Cardiac muscle cell (in vitro differentiated cells and primary cell): ENCODE data around the gene BCAS4. TPM values are rescaled to one million over a fixed set of nuclear protein-coding genes. Genes with fewer than 3 reads are reported as not detected.

Experiments used
- DNase-seq, 2 donors: peaks; one replicate each; pipeline versions ENCODE4 v3.0.0 to v3.0.0-alpha.2; 2010 to 2017; ENCODE audit warnings: low read depth in 1 of 2, low spot score in 1 of 2
- H3K27ac ChIP-seq: fragments of 200-600 bp; sonication (generic); 2 replicates; pipeline ENCODE4 v1.5.1; 2016
- H3K27me3 ChIP-seq: fragments of 200-600 bp; sonication (generic); 2 replicates; pipeline ENCODE4 v1.6.0; 2016; ENCODE audit warnings: control low read depth
- H3K36me3 ChIP-seq: fragments of 200-600 bp; sonication (generic); 2 replicates; pipeline ENCODE4 v1.5.1; 2016; ENCODE audit warnings: control low read depth
- H3K4me1 ChIP-seq: fragments of 200-600 bp; sonication (generic); 2 replicates; pipeline ENCODE4 v1.8.1; 2017; ENCODE audit warnings: low read depth, mild to moderate bottlenecking, mixed run types
- H3K4me3 ChIP-seq: fragments of 200-600 bp; sonication (generic); 2 replicates; pipeline ENCODE4 v1.5.1; 2016; ENCODE audit warnings: mild to moderate bottlenecking
- H3K9me3 ChIP-seq: fragments of 200-600 bp; sonication (generic); 2 replicates; pipeline ENCODE4 v1.5.1; 2017; ENCODE audit warnings: low read depth, mild to moderate bottlenecking, control low read depth
- polyA plus RNA-seq: library from polyadenylated mRNA; unstranded; fragments of >200 nt; fragmentation: Nextera tagmentation; extraction: Ambion mirVana; gene quantifications from 2 replicates; pipeline ENCODE4 v1.2.1, GENCODE V29; 2016
- total RNA-seq: library from RNA; depleted of rRNA; stranded (reverse); fragments of >200 nt; gene quantifications from 2 replicates; pipeline ENCODE4 v1.2.3, GENCODE V29; 2016
- TF ChIP-seq, protein P1 (sequence below): IDR thresholded peaks from 2 replicates; pipeline ENCODE4 v1.5.1; 2012; ENCODE audit warnings: low read depth, mild to moderate bottlenecking, low read length

Gene BCAS4
- total and polyA plus RNA-seq, 2 experiments from 2014 or later, result 16.1 to 26.1 TPM

DNA sequence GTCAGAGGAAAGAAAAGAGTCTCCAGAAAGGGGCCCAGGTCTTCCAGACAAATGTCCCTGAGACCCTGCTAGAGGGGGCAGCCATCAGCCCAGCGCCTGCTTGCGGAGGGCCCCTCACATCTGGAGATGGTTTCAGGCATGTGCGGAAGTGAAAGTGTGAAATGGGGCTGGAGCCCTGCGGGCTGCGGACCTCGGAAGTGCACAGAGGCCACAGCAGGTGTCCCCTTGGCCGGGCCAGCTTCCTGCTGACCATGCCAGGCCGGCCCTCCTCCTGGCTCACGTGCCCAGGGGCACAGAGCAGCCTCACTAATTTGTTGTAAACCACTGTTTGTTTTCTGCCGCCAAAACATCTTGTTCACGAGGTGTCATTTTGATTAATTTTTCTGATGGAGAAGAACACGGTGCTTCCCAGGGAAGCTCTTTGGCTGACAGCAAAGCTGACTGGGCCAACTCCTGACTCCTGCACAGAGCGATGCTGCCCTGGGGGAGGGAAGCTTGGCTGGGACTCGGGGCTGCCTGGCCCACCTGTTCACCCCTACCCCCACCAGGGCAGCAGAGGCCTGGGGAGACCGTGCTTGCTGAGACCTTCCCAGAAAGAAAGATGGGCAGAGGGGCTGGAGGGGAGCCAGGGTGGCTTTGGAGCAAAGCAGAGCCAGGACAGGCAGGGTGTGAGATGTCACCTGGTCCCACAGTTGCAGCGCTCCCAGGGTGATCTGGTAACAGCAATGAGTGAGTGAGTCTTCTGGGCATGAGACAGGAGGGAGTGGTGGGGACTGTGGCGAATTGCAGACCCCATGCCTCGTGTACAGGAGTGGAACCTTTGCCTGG is 54.2 kb downstream of the BCAS4 start:
- TF ChIP-seq, protein P1, sequence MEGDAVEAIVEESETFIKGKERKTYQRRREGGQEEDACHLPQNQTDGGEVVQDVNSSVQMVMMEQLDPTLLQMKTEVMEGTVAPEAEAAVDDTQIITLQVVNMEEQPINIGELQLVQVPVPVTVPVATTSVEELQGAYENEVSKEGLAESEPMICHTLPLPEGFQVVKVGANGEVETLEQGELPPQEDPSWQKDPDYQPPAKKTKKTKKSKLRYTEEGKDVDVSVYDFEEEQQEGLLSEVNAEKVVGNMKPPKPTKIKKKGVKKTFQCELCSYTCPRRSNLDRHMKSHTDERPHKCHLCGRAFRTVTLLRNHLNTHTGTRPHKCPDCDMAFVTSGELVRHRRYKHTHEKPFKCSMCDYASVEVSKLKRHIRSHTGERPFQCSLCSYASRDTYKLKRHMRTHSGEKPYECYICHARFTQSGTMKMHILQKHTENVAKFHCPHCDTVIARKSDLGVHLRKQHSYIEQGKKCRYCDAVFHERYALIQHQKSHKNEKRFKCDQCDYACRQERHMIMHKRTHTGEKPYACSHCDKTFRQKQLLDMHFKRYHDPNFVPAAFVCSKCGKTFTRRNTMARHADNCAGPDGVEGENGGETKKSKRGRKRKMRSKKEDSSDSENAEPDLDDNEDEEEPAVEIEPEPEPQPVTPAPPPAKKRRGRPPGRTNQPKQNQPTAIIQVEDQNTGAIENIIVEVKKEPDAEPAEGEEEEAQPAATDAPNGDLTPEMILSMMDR, result no peak
- no peak for DNase-seq
- no peaks in the 10 kb centered on the region for H3K27me3 ChIP-seq
- H3K9me3 ChIP-seq, result no peaks in the 10 kb centered on the region
- no peaks in the 10 kb centered on the region for H3K4me1 ChIP-seq
- no peak overlapping the region for H3K4me3 ChIP-seq
- H3K27ac ChIP-seq, result no peak overlapping the region
- no peaks in the 10 kb centered on the region for H3K36me3 ChIP-seq

DNA sequence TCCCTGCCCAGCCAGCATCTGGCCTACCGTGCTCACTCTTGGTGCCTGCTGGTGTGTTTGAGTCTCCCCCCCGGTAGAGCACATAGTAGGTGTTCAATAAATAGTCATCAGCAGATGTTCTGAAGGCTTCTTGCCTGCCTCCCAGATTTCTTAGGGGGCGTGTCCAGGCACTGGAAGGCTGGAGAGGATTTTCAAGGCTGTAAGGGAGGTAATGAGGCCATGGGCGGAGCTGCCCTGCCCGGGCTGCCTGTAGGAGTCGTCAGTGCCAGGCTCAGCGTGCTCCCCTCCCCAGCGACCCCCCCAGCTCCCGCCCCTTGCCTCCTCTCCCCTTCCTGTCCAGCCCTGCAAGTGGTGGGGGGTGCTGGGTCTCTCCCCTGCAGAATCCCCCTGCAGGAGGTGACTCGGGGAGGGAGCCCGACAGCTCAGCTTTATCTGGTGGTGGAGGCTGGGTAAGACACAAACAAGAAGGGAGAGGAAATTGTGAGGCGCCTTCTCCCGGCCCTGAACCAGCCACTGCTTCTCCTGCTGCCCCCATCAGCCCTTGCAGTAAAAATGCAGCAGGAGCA is 55.9 kb downstream of the BCAS4 start:
- Histone ChIP-seq H3K9me3 (no peaks in the 10 kb centered on the region), H3K27ac (no peak overlapping the region), H3K4me1 (no peaks in the 10 kb centered on the region), H3K27me3 (no peaks in the 10 kb centered on the region), H3K4me3 (no peak overlapping the region), H3K36me3 (no peaks in the 10 kb centered on the region)
- peak in 1 of 2 donors; percentile 40 for DNase-seq
- TF ChIP-seq, protein P1, result no peak

DNA sequence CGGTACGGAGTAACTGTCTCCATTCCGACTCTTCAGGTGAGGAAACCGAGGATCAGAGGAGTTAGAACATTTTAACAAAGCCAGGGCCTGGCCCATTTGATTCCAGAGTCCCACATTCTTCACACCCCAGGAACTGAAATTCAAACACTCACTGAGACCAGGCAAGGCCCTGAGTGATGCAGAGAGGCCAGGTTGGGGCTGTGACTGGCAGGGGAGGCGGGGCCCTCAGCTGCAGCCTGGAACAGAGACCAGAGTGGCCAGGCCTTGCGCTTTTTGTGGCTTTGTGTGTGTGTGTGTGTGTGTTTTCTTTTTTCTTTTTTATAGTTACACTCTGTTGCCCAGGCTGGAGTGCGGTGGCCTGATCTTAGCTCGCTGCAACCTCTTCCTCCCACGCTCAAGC is 57.2 kb downstream of the BCAS4 start:
- no peak overlapping the region for H3K27ac ChIP-seq
- DNase-seq, result no peak

DNA sequence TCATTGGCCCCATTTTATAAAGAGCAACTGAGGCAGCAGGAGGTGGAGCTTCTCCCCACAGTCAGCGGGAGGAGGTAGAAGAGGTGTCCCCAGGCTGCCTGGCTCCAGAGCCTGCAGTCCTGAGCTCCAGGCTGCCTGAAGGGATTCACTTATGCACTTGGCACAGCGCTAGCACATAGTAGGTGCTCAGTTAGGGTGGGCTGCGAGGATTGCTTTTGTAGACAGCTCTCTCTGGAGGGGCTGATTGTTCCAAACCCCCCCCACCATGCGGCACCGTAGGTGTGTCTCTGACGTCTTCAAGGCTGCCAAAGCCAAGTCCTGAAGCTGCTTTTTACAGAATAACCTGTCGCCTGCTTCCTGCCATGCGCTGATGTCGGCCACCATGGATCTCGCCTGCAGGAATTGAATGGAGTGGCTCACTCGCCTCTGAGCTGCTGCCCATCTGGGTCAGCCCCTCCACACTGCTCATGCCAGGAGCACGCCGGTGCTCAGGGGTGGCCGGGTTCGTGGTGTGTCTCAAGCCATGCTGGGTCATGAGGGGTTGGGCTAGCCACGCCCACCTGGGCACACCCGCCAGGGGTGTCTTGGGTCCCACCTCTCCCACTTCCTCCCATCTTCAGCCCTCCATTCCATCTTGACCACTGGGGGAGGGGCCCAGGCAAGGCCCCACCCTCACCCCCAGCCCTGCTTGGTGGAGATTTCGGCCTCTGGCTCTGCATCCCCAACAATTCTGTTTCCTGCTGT is 59.8 kb downstream of the BCAS4 start:
- TF ChIP-seq, protein P1, result no peak
- H3K9me3 ChIP-seq, result no peaks in the 10 kb centered on the region
- no peaks in the 10 kb centered on the region for H3K36me3 ChIP-seq
- H3K4me3 ChIP-seq, result no peak overlapping the region
- DNase-seq, result no peak
- H3K27me3 ChIP-seq, result no peaks in the 10 kb centered on the region
- no peak overlapping the region for H3K27ac ChIP-seq
- no peaks in the 10 kb centered on the region for H3K4me1 ChIP-seq

More for the DNA sequence above, 57.2 kb downstream of the BCAS4 start:
- Histone ChIP-seq H3K4me3 (no peak overlapping the region), H3K4me1 (no peaks in the 10 kb centered on the region), H3K36me3 (no peaks in the 10 kb centered on the region), H3K27me3 (no peaks in the 10 kb centered on the region), H3K9me3 (no peaks in the 10 kb centered on the region)
- TF ChIP-seq, protein P1, result no peak

DNA sequence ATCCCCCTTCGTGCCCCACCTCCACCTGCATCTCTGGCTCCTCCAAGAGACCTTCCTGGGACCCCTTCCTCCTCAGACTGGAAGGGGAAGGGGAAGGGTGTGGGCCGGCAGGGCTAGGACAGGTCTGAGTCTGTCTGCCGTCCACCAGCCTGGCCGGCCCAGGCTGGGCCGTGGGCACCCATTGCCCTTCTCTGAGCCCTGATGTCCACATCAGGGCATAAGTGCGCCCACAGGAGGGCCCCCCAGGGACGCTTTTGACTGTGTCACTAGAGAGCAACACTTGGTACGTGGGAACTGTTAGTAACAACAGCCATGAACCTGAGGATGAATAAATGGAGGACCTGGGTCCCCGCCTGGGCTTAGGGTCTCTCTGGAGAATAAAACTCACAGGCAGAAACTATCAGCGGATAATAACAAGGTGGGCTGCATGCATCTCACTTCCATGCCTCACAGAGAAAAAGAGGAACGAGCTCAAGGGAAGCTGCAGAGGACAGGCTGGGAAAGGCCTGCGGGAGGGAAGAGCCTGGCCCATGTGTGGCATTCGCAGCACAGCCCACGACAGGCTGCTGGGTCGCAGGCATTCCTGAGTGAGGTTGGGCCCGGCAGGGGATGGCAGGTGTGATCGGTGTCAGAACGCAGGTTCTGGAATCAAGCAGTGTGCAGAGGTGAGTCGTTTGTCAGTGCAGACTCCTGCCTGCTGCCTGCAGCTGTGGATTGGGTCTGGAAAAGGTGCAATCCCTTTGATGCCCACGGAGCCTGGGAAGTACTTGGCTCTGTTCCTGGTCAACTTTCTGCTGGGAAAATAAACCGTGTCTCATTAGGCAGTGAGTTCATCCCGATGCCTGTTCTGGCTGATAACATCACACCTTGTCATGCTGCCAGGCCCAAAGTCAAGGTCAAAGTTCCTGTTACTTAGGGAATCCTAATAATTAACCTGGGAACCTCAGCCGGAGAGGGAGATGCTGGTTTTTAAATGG is 60.9 kb downstream of the BCAS4 start:
- TF ChIP-seq, protein P1, result no peak
- Histone ChIP-seq H3K27me3 (no peaks in the 10 kb centered on the region), H3K27ac (no peak overlapping the region), H3K4me1 (no peaks in the 10 kb centered on the region), H3K9me3 (no peaks in the 10 kb centered on the region), H3K4me3 (no peak overlapping the region), H3K36me3 (no peaks in the 10 kb centered on the region)
- no peak for DNase-seq
